ENCODE measurements around the gene CREB5.
"Not testable (repeated sequence)": the region's sequence is repeated elsewhere in the genome, so short reads cannot be mapped to it uniquely, and the experiment has no call there.

The CREB5 gene

DNA sequence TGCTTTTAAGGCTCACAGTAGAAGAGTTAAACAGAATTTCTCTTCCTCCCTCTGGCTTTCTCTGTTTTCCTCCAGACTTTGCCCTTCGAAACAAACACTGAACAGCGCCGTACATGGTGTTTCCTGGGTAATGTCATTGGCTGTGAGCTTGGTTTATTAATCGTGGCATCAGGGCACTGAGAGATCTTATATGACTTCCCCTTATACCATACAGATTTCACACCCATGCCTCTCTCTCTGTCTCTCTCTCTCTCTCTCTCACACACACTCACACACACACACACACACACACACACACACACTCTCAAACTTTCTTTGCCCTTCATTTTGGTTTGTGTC is 195.5 kb downstream of the CREB5 start:
- DNase-seq: no peak

DNA sequence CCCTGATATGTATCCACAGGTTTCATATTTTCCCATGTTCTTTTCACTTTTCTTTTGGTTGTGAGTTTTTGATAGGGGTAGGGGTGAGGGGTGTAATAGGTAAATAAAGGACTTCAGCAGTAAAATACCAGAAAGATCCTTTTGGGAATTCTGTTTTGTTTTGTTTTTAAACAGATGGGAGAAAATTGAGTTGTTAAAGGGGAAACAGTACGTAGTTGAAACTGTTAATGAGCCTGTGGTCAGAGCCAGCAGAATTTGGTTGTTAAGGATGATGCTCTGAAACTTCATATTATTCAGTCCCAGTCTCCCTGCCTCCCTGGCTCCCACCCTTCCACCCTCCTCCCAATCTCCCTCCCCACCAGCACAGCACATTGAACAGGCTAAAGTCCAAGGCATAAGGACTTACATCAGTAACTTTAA is 195.9 kb downstream of the CREB5 start:
- DNase-seq: no peak

DNA sequence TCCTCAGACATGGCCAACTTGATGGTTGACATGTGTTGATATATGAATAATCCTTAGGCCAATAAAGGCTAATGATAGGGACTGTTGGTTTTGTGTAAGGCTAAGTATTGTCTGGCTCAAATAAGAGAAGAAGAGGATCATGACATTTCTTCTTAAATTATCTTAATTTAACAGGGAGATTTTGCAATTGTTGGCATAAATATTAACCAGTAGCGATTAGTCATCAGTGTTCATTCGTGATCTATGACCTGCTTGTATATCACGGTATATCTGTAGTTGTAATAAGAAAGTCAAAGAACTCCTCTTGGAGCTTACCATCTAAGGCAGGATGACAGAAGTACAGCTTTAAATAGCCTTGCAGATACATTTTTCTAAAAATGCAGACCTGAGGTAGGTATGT is 196.4 kb downstream of the CREB5 start:
- DNase-seq: no peak

DNA sequence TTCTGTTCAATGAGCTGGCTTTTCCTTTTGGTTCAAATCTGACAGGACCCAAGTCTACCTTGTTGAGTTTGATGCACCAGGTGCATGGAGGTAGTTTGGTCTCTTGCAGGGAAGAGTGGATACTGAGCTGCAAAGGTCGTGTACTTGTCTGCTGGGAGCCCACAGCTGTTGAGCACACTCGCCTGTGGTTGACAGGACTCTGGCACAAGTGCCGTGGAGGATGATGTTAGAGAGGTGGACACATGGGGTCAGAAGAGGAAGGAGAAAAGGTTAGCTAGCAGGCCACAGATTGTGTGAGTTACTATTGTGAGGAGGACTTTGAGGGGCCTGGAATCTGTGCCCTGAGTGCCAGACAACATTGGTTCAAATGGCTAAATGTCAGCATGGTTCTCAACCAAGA is 197.3 kb downstream of the CREB5 start:
- DNase-seq: no peak

DNA sequence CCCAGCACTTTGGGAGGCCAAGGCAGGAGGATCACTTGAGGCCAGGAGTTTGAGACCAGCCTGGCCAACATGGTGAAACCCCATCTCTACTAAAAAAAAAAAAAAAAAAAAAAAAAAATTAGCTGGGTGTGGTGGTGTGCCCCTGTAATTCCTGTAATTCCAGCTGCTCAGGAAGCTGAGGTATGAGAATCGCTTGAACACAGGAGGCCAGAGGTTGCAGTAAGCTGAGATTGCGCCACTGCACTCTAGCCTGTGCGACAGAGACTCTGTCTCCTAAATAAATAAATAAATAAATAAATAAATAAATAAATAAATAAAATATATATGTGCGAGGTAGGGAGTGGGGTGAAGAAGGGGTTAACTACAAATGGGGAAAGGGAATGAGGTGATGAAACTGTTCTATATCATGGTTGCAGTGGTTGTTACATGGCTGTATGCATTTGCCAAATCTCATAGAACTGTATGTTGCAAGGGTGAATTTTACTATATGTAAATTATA is 199.1 kb downstream of the CREB5 start:
- not testable (repeated sequence) for DNase-seq

DNA sequence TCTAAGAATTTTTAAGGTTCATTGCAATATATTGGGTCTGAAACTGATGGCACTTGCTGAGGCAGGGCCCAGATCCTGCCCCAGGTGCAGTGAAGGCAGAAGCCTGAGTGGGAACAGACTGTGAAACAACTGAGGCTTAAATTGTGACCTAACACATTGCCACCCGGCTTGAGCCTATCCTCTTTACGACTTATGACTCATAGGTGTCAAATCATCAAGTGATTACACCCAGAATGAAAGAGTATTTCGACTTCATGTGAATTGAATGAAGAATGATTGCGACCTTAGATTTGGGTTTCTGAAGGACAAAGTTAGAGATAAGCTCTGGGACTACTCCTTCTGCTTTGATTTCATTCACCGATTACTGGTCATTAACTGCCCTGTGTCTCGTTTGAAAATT is 200.9 kb downstream of the CREB5 start:
- DNase-seq: no peak

DNA sequence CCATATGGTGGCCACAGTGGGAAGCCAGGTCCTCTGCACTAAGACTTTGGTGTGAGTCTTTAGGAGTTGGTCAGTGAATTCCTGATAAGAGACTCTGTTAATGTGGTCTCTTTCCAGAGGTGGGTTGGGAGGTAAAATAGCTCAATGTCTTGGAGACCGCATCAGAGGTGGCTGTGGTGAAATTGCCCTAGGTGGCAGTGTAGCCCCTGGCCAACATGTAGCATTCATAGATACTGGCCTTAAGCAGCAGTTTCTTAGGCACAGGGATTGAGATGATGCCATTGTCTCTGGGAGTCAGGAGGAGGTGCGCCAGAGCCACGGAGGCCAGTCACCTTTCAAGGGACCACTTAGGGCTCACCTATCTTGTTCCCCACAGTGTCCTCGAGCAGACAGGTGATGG is 202.8 kb downstream of the CREB5 start:
- DNase-seq: peak in 5 of 56 donors; percentile 5 to 9 (median 7)

DNA sequence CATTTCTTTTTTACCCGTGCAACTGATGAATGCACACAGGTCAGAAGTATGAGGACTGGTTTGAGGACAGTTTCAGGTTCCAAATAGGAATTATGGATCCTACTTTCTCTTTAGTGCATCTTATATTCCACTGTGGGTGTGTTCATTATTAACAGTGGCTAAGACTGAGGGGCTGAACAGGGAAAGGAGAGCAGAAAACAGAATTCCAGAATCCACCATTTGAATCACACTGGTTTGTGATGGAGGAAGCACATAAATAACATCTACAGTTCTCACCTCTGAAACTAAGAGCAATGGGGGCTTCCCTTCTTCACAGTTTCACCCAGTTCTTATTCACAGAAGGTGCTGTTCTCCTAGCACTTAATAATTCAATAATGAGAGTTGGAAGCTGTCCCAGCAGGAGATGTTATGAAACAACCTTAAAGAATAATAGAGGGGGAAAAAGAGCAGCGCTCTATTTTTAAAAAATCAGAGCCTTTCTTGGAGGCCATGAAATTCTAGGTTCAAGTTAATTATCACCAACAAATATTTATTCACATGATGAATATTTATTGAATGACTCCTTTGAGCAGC is 205.1 kb downstream of the CREB5 start:
- no peak for DNase-seq

DNA sequence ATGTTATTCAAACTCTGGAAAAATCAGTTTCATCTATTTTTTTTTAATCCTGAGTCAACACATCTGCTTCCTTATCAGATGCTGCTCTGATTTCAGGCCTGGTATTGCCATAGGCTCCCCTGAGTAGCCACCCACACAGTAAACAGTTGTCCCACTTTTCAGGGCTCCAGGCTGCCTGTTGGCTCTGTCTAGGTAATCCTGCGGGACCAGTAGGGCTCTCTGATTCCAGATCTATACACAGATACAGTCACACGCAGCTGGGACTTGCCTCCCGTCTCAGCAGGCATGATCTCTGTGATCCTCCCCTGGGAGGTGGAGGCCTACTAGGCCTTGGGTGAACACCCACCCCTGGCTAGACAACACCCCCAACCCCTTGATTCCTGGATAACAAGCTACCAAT is 206.1 kb downstream of the CREB5 start:
- no peak for DNase-seq

DNA sequence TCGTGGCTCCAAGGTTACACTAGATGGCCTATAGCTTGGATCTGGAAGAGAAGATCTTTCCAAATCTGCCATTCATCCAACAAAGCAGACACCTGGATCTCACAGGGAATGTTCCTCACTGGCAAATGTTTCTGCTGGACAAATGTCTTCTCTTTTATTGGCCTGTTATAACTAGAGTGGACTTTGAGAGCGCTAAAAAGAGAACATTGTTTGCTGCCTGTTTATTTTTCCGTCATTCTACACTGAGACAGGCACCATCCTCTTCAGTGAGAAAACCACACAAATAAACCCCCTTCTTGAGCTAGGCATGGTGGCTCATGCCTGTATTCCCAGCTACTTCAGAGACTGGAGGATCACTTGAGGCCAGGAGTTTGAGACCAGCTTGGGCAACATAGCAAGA is 206.9 kb downstream of the CREB5 start:
- no peak for DNase-seq

DNA sequence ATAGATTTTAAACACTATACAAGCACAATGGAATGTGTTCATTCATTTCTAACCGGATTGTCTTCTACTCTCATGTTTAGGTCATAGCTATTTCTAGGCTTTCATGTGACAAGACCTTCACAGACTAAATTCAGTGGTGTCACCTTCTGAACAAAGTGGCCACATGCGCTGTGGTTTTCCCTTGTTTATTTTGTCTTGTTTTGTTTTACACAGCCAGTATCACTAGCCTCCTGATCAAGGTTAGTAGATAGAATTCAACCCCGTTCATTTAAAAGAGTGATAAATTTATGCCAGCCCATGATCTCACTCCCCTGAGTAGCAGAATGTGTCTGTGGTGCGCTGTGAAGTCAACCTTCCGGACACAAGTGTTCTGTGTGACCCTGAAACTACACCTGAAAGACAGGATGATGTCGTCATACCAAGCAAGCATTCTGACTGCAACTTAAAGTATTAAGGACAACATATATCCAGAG is 209.1 kb downstream of the CREB5 start:
- no peak for DNase-seq

DNA sequence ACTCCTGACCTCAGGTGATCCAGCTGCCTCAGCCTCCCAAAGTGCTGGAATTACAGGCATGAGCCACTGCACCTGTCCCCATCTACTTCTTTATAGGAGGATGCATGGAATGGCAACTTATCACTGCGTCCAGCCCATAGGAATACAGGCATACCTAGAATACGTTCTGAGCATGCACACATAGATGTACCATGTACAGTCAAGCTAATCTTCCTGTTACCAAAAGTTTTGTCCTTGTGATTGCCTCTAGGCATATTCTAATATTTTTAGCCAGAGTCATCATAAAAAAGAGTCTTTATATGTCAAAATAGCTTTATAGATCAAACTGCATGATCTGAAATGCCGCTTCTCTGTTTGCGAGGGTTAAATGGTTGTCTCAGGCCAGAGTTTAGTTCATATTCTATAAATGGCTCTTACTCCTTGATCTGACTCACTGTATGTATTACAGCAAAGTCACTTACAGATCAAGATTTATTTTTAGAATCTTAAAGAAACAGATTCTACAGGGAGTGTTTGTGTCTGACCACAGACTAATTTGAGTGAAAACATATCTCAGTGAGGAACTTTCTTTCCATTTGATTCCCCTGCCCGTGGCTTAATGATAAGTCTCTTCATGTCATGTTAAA is 210.9 kb downstream of the CREB5 start:
- DNase-seq: no peak

DNA sequence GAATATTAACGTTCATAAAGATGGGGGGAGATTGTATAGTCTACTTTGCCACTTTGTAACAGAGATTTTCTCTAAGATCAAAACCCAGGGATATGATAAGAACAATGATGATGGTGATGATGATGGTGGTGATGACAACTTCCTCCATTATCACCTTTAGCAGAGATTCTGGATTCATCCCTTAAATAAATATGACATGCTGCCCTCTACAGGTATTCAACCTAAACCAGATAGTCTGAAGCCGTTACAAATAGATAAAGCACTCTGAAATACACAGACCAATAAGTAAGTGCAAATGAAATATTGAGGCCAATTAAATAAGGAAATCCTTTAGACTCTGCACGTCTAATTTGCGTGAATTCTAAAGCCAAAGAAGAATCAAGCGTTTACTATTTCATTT is 211.5 kb downstream of the CREB5 start:
- no peak for DNase-seq

DNA sequence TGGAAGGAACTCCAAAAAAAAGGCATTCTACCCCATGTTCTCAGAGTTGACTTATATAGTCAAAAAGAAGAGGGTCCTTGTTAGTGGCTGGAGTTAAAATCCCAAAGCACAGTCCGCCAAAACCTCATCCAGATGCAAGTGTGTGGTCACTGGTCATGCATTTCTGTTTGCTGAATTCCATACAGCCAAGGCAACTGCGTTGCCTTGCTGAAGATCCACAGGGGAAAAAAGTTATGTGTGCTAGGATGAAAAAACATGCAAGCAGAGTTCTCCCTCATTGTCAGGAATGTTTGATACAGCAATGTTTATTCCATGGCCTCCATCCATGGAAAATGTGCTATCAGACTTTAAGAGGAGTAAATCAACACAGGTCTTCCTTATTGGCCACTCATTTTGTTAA is 213.1 kb downstream of the CREB5 start:
- DNase-seq: no peak

DNA sequence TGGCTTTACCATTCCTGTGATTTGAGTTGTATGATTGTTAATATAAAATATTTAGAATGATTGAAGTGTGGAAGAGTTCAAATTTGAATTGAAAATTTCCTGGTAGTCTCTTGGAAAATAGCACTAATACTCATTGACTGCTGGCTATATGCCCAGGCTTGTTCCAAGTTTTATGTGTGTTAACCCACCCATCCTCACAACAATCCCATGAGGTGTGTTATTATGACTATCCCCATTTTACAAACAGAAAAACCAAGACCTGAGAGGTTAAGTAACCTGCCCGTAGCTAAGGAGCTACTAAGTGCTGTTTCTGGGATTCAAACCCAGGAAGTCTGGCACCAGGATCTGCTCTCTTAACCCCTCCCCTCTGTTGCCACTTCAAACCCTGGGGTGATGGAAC is 213.9 kb downstream of the CREB5 start:
- no peak for DNase-seq

DNA sequence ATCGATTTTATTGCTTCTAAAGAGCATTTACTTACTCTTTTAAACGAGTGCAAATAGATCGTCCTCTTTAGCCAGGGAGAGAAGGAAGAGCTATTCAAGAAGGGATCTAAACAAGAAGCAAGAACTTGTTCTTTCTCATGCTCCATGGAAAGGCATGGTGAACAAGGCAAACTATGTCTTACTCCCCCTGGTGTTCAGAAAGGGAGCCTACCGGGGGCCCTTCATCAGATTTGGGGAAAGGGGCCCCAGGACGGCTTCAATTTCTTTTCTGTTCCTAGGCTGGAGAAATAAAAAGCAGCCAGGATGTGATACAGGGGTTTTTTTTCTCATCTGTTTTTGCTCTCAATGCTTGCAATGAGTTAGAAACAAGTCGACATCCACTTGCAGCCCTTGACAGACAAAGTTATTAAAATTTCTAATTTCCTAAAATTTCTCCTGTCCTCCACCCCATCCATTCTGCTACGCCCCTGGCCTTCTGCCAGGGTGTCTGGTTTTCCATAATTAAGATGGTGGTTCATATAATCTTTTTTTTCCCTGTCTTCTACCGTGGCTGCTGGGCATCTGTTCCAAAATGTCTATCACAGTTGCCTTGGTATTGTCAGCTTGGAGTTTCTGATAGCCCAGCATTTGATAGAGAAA is 214.4 kb downstream of the CREB5 start:
- peak in 1 of 56 donors; percentile 8 for DNase-seq

DNA sequence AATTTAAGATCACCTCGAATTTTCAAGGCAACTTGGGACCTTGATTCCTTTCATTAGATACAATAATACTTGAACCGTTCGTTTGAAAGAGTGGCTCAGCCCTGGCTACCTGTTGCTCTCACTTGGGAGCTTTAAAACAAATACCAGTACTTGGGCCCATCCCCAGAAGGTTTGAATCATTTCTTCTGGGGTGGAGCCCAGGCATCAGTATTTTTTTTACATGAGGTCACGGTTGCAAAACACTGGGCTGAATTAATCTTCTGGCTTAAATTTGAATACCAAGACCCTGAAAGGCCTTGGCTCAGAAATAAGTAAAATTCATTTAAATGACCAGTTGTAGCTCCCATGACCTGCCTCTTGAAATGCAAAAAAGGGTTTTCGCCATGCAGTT is 214.9 kb downstream of the CREB5 start:
- DNase-seq: no peak

DNA sequence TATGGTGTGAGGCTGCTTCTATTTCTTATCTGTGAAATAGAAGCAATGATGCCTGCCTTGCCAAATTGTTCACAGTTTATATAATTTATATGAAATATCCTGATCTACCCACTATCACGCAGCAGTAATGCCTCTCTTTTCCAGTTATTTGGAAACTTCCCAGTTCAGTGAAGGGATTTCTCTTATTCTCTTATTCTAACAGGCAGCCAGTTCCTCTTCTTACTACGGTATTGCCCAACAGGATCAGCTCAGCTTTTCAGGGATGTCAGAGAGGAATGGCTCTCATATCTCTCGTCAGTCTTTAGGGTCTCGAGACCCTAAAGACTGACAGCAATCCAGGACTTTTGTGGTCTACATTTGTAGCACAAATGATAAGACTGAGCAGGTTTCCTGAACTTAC is 215.6 kb downstream of the CREB5 start:
- no peak for DNase-seq

DNA sequence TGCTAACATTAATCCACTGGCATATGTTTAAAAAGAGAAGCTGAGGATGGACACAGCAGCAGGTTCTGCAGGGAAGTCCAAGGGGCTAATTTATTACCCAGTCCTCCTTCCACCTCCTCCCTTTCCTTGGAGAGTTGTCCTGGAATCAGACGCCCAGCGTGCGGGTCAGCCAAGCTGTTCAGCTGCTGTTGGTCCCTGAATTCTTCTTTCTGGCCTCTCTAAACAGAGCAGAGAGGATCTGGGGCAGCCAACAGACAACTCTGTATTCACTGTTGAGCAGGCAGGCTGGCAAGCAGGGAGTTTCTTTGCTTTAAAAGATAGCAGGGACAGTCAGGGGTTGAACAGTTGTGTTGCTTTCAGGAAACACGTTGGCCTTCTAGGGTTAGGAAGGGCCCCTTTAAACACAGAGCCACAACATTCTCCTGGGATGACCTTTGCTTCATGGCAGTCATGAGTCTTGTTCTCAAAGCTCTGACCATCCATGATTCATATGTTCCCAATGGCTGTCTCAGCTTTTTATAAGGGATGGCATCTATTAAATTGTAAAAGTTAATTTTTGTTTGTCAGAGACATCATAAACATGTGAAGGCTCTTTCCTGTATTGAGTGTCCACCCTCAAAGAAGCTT is 217.0 kb downstream of the CREB5 start:
- DNase-seq: peak in 11 of 56 donors; percentile 3 to 32 (median 17)

DNA sequence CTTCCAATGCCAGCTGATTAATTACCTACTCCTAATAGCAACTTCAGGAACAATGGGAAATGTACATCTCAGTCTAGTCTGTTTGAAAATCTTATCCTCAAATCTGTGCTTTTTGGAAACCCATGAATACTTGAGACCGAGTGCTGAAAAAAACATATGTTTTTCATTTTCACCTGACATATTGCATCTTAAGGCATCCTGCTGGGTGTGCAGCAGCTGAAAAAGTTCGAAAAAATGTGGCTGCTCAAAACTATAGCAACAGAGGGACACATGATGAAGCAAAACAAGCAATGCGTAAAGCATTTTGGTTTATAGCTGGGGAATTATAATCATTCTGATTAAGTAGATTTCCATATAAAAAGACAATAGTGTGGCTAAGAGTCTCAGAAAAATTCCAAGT is 218.0 kb downstream of the CREB5 start:
- DNase-seq: no peak

DNA sequence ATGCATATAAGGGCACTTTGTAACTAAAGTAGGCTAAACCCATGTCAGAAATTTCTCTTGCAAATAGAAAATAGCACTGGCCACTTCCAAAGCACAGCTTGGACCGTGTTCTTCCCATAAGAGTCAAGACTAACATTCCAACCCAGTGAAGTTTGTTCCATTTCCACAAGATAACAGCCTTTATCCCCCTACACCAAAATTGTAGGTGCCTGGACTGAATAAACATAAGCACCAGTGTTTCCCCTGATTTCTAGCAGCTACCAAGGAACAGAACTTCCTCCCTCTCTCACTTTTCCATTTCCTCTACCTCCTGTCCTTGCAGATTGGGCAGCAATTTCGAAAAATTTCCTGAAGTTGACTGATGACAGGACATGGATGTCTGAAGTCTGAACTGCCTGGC is 219.7 kb downstream of the CREB5 start:
- DNase-seq: no peak

DNA sequence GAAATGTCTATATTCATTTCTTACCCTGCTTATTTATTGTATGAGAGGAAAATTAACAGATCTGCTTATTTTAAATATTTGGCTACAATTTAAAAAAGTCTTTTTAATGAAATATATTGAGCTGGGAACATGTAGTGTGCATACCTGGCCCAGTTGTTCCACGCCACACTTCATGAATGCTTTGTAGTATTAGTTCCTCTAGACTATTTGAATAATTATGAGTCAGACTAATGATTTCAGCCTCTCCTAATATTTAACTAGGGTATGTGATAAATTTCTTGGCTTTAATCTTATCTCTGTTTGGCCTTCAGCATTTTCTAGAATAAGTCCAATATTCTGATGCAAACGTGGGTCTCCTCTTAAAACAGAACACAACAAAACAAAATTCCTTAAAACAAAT is 226.6 kb downstream of the CREB5 start:
- DNase-seq: no peak

DNA sequence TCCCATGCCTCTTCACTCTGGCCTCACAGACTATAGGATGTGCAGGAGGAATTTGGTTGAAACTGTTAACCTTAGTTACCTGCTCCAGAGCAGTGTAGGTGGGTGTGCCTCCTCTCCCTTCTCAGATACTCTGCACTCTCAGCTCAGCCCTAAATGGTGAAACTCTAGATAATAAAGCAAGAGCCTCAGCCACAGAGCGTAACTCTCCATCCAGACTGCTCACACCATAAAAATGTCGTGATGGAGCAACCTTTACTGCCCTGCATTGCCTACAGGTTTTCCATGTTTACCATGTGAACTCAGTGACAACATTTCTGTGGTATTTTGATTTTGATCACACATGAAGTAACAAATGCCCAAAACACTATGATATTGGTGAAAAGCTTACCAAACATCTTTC is 227.7 kb downstream of the CREB5 start:
- DNase-seq: no peak
